ENCODE results near the gene MFSD12. TPM values are rescaled to one million over a fixed set of nuclear protein-coding genes. Genes with fewer than 3 reads are reported as not detected.

The MFSD12 gene
- total and polyA plus RNA-seq, 2 of the 8 experiments (the other 6 are each of a cell fraction or from before 2014, with no cell fraction given) = 59.6 to 71.3 TPM

DNA sequence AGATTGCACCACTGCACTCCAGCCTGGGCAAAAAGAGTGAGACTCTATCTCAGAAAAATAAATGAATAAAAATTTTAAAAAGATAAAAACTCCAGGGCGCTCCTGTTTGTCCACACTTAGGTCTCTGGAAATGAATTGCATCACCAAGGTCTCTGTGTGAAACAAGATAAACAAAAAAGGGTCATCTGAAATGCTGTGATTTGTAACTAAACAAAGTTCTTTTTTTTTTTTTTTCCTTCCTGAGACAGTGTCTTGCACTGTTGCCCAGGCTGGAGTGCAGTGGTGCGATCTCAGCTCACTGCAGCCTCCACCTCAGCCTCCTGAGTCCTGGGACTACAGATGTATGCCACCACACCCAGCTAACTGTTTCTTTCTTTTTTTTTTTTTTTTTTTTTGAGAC lies 39.7 kb downstream of the MFSD12 start:
- Histone ChIP-seq H3K79me1 (ENCODE audit: low read depth, low read length) (peaks cover 14% of the 10 kb centered on the region), H3K23me2 (ENCODE audit: low read depth, low read length) (no peaks in the 10 kb centered on the region), H3K9ac (replicated peaks in 1 of 4; ENCODE audit: extremely low read depth in 1 of 4, low read depth in 3 of 4, low read length in 3 of 4) (no peak overlapping the region), H2BK120ac (replicated peaks; ENCODE audit: low read depth, low read length) (peak overlapping the region; percentile 74), H2BK15ac (ENCODE audit: low read length) (no peak overlapping the region), H4K5ac (ENCODE audit: insufficient read length, low read depth, low read length) (no peak overlapping the region), H3K4me1 (replicated peaks in 1 of 4; ENCODE audit: control insufficient read depth in 3 of 4, insufficient read depth in 4 of 4, low read length in 3 of 4) (peaks cover 0 to 29% (median 20%) of the 10 kb centered on the region in 4 experiments; a peak in 6 of 7 replicates), H3K56ac (replicated peaks; ENCODE audit: insufficient read length, low read depth, low read length) (no peak overlapping the region), H2AK5ac (ENCODE audit: low read depth, low read length) (no peak overlapping the region), H2BK5ac (ENCODE audit: low read depth, low read length) (no peak overlapping the region), H4K8ac (ENCODE audit: extremely low read depth, insufficient read depth, low read length) (no peak overlapping the region), H3K14ac (ENCODE audit: insufficient read length) (no peak overlapping the region), H3K4ac (replicated peaks; ENCODE audit: insufficient read length, low read depth, low read length) (no peak overlapping the region), H2AFZ (ENCODE audit: low read length) (no peak overlapping the region), H3K18ac (ENCODE audit: extremely low read depth, low read length) (no peak overlapping the region), H2BK12ac (ENCODE audit: low read depth, low read length) (0 out of 2 replicates have a peak overlapping the region, but pooled peaks have one; percentile 50), H3K79me2 (ENCODE audit: control insufficient read depth in 1 of 2, insufficient read depth in 2 of 2, low read length in 2 of 2) (peaks cover 0 to 70% of the 10 kb centered on the region in 2 experiments; a peak in 3 of 4 replicates), H4K20me1 (replicated peaks in 1 of 2; ENCODE audit: control insufficient read depth in 1 of 2, insufficient read depth in 2 of 2, low read length in 2 of 2) (peaks cover 0 to 20% of the 10 kb centered on the region in 2 experiments), H3K4me2 (ENCODE audit: insufficient read depth in 1 of 2, low read depth in 2 of 2, low read length in 2 of 2) (peak overlapping the region in 1 of 2 experiments; percentile 5; a peak in 1 of 4 replicates), H4K91ac (replicated peaks; ENCODE audit: insufficient read length, low read length) (no peak overlapping the region), H3K27ac (ENCODE audit: low read depth, low read length) (no peak overlapping the region), H3K4me3 (ENCODE audit: extremely low read depth in 1 of 4, insufficient read depth in 2 of 4, low read depth in 3 of 4, low read length in 4 of 4) (no peak overlapping the region), H3K36me3 (ENCODE audit: control insufficient read depth in 2 of 4, insufficient read depth in 4 of 4, low read length in 3 of 4) (no peaks in the 10 kb centered on the region), H3K27me3 (replicated peaks in 1 of 4; ENCODE audit: control insufficient read depth in 3 of 4, extremely low read depth in 1 of 4, insufficient read depth in 3 of 4, low read length in 3 of 4) (no peaks in the 10 kb centered on the region), H3K23ac (ENCODE audit: insufficient read length) (no peak overlapping the region), H2BK20ac (ENCODE audit: low read length) (no peak overlapping the region), H3K9me3 (ENCODE audit: insufficient read depth in 2 of 2, low read depth in 1 of 2, low read length in 1 of 2) (no peaks in the 10 kb centered on the region)
- DNase-seq (ENCODE audit: low read depth in 1 of 2, low spot score in 2 of 2) = no peak
- 97% methylated on average over 2 of the region's 2 CpGs; no CpG with 5 or more reads in 1 of the 2 experiments for WGBS, 2 experiments (ENCODE audit: extremely low coverage in 1 of 2, insufficient coverage in 1 of 2, insufficient read length in 1 of 2, insufficient replicate concordance in 2 of 2, low coverage in 1 of 2, low lambda C conversion rate in 2 of 2, missing lambda C conversion rate in 1 of 2)
- ChIA-PET POLR2A (ENCODE audit: partially characterized antibody) (interaction anchor here (1.1 to 1.5 kb wide), 2 partner anchors 17 to 21 kb away, joined by 4 to 5 read pairs; partner anchors contain the start of genes DOHH and TEKTIP1), CTCF (ENCODE audit: partially characterized antibody) (interaction anchor here (1.0 to 5.4 kb wide), 5 partner anchors 9 to 193 kb away, joined by 3 to 28 read pairs (median 3); no protein-coding TSS in a partner anchor)
- TF ChIP-seq HDAC2 (IDR thresholded peaks at IDR 0.05; ENCODE audit: borderline replicate concordance in 1 of 2, low read depth in 2 of 2, low read length in 2 of 2) (no peak), BRCA1 (IDR thresholded peaks at IDR 0.05; ENCODE audit: low read depth, low read length) (no peak), USF2 (IDR thresholded peaks at IDR 0.05; ENCODE audit: low read length) (no peak), POLR2AphosphoS5 (IDR thresholded peaks at IDR 0.05; ENCODE audit: low read depth, low read length) (no peak), BACH1 (IDR thresholded peaks at IDR 0.05; ENCODE audit: low read length) (no peak), RAD21 (IDR thresholded peaks at IDR 0.05 in 1 of 2, conservative IDR thresholded peaks at IDR 0.05 in 1 of 2; ENCODE audit: low read depth in 2 of 2, low read length in 2 of 2) (no peak)
- no peak for FAIRE-seq

Data from H1 (cell line).